Measurements from ENCODE around the gene SFXN3.

SFXN3 gene

GRCh38 chr10:101060951-101061623 is 30.1 kb downstream of the SFXN3 start:
- DNase-seq: peak; percentile 90

- peak; percentile 63 for DNase-seq
These were observed 30.7 kb downstream of the SFXN3 start, which contains the start of gene KAZALD1 for GRCh38 chr10:101061624-101062231. TSS of gene KAZALD1 (plus strand) at chr10:101061989. CDS start at chr10:101062593, 604 bp downstream.

GRCh38 chr10:101062232-101063049 is 31.4 kb downstream of the SFXN3 start:
- DNase-seq: peak; percentile 48

GRCh38 chr10:101063050-101063525 is 32.1 kb downstream of the SFXN3 start:
- DNase-seq: no peak

GRCh38 chr10:101063548-101064414 is 32.7 kb downstream of the SFXN3 start:
- DNase-seq: no peak

- no peak for DNase-seq
These were observed 33.5 kb downstream of the SFXN3 start for GRCh38 chr10:101064415-101065030.

- peak; percentile 51 for DNase-seq
These were observed 34.6 kb downstream of the SFXN3 start for GRCh38 chr10:101065481-101066145.

GRCh38 chr10:101066146-101066895 is 35.3 kb downstream of the SFXN3 start:
- DNase-seq: peak; percentile 78

- DNase-seq: no peak
These were observed 35.9 kb downstream of the SFXN3 start for GRCh38 chr10:101066896-101067355.

- DNase-seq: peak; percentile 78
These were observed 36.5 kb downstream of the SFXN3 start for GRCh38 chr10:101067356-101068083.

GRCh38 chr10:101069441-101069840 is 38.4 kb downstream of the SFXN3 start:
- DNase-seq: no peak

- DNase-seq: peak; percentile 25
These were observed 39.1 kb downstream of the SFXN3 start for GRCh38 chr10:101070098-101070497.

GRCh38 chr10:101071267-101071884 is 40.3 kb downstream of the SFXN3 start:
- DNase-seq: peak; percentile 47

GRCh38 chr10:101071885-101072433 is 40.9 kb downstream of the SFXN3 start:
- no peak for DNase-seq

- DNase-seq: no peak
These were observed 41.9 kb downstream of the SFXN3 start for GRCh38 chr10:101072923-101073322.

GRCh38 chr10:101073631-101074030 is 42.6 kb downstream of the SFXN3 start:
- no peak for DNase-seq

- no peak for DNase-seq
These were observed 44.7 kb downstream of the SFXN3 start for GRCh38 chr10:101075775-101076174.

GRCh38 chr10:101076630-101077029 is 45.6 kb downstream of the SFXN3 start:
- DNase-seq: no peak

- no peak for DNase-seq
These were observed 48.8 kb downstream of the SFXN3 start for GRCh38 chr10:101079874-101080273.
